ENCODE data around the gene TINAGL1. TPM values are rescaled to one million over a fixed set of nuclear protein-coding genes. Genes with fewer than 3 reads are reported as not detected.

TINAGL1 gene
- total and polyA plus RNA-seq, 2 donors (not counting 3 experiments of a cell fraction or from before 2014, with no cell fraction given), result 312 to 477 TPM

GRCh38 chr1:31551208-31551607, 25.1 kb upstream of the TINAGL1 start:
- Histone ChIP-seq H3K4me1 (ENCODE audit: control insufficient read depth, extremely low read depth, insufficient read depth, low read length) (peaks cover 13% of the 10 kb centered on the region), H3K36me3 (ENCODE audit: control insufficient read depth in 2 of 2, extremely low read depth in 1 of 2, insufficient read depth in 2 of 2, low read length in 2 of 2) (no peaks in the 10 kb centered on the region), H4K20me1 (replicated peaks; ENCODE audit: control insufficient read depth, extremely low read depth, insufficient read depth, low read length) (no peaks in the 10 kb centered on the region), H3K4me2 (ENCODE audit: insufficient read depth, low read length) (no peak overlapping the region), H3K27me3 (ENCODE audit: control insufficient read depth in 2 of 2, insufficient read depth in 2 of 2, low read length in 2 of 2) (no peaks in the 10 kb centered on the region), H3K9me3 (replicated peaks; ENCODE audit: control insufficient read depth, insufficient read depth, low read length) (no peaks in the 10 kb centered on the region), H3K9ac (replicated peaks; ENCODE audit: extremely low read depth, insufficient read depth, low read length) (no peak overlapping the region), H3K9me1 (replicated peaks; ENCODE audit: control insufficient read depth, extremely low read depth, insufficient read depth, low read length) (no peaks in the 10 kb centered on the region), H3K27ac (ENCODE audit: insufficient read depth, low read depth, low read length) (peak overlapping the region; percentile 48), H3K4me3 (replicated peaks in 1 of 3; ENCODE audit: insufficient read depth in 1 of 3, low read depth in 1 of 3, low read length in 3 of 3) (no peak overlapping the region), H3K79me2 (ENCODE audit: control insufficient read depth, insufficient read depth, low read length) (no peaks in the 10 kb centered on the region), H2AFZ (ENCODE audit: low read depth, low read length) (no peak overlapping the region)
- peak; percentile 68 for FAIRE-seq
- peak; percentile 39 for DNase-seq (ENCODE audit: low read depth, low spot score)
- no TSS peak for BruUV-seq (replicated peaks)
- ChIA-PET CTCF (interaction anchor here (1.3 kb wide), 1 partner anchor 157 kb away, joined by 4 read pairs; no protein-coding TSS in a partner anchor), POLR2A (interaction anchor here (0.5 kb wide), 1 partner anchor 948 kb away, joined by 10 read pairs; no protein-coding TSS in a partner anchor)
- intact Hi-C loops (cut with micrococcal nuclease), result no loop called here
- TF ChIP-seq POLR2A (IDR thresholded peaks at IDR 0.05; ENCODE audit: low read depth, low read length) (no peak), FOS (IDR thresholded peaks at IDR 0.05; ENCODE audit: borderline replicate concordance, insufficient read depth, low read length) (peak; percentile 25)
- dilution Hi-C loops (cut with MboI; ENCODE audit: extremely low pct_ligation_motif_present, low sequenced_read_pairs), result no loop called here

- H3K9me1 ChIP-seq (replicated peaks; ENCODE audit: control insufficient read depth, extremely low read depth, insufficient read depth, low read length), result no peaks in the 10 kb centered on the region
- no peak overlapping the region for H3K27ac ChIP-seq (ENCODE audit: insufficient read depth, low read depth, low read length)
- intact Hi-C loops (cut with micrococcal nuclease) (no loop called here), dilution Hi-C loops (cut with MboI; ENCODE audit: extremely low pct_ligation_motif_present, low sequenced_read_pairs) (no loop called here)
- H3K9ac ChIP-seq (replicated peaks; ENCODE audit: extremely low read depth, insufficient read depth, low read length), result no peak overlapping the region
- no peaks in the 10 kb centered on the region for H3K36me3 ChIP-seq (ENCODE audit: control insufficient read depth in 2 of 2, extremely low read depth in 1 of 2, insufficient read depth in 2 of 2, low read length in 2 of 2)
- H3K4me1 ChIP-seq (ENCODE audit: control insufficient read depth, extremely low read depth, insufficient read depth, low read length), result peaks cover 13% of the 10 kb centered on the region
- FAIRE-seq (no peak), DNase-seq (ENCODE audit: low read depth, low spot score) (no peak)
- H3K27me3 ChIP-seq (ENCODE audit: control insufficient read depth in 2 of 2, insufficient read depth in 2 of 2, low read length in 2 of 2), result no peaks in the 10 kb centered on the region
- H3K4me3 ChIP-seq (replicated peaks in 1 of 3; ENCODE audit: insufficient read depth in 1 of 3, low read depth in 1 of 3, low read length in 3 of 3), result no peak overlapping the region
- ChIA-PET POLR2A (no interaction called here), CTCF (interaction anchor here (0.6 to 0.7 kb wide), 2 partner anchors 11 to 697 kb away, joined by 3 read pairs; no protein-coding TSS in a partner anchor)
- no peak overlapping the region for H2AFZ ChIP-seq (ENCODE audit: low read depth, low read length)
- no peak for TF ChIP-seq GATA2 (IDR thresholded peaks at IDR 0.05; ENCODE audit: insufficient read depth, insufficient read length, low read depth, low read length)
- no peak for TF ChIP-seq MYC (IDR thresholded peaks at IDR 0.05; ENCODE audit: low read depth, low read length)
- TF ChIP-seq CTCF (IDR thresholded peaks at IDR 0.05; ENCODE audit: extremely low read depth in 1 of 2, insufficient read depth in 1 of 2, low read depth in 1 of 2, low read length in 2 of 2), result no peak
- TF ChIP-seq MAX (IDR thresholded peaks at IDR 0.05; ENCODE audit: insufficient read depth, insufficient read length), result no peak
- TF ChIP-seq FOS (IDR thresholded peaks at IDR 0.05; ENCODE audit: borderline replicate concordance, insufficient read depth, low read length), result no peak
- no peak for TF ChIP-seq JUN (IDR thresholded peaks at IDR 0.05; ENCODE audit: borderline replicate concordance, insufficient read depth, insufficient read length, low read depth)
- TF ChIP-seq POLR2AphosphoS5 (IDR thresholded peaks at IDR 0.05; ENCODE audit: insufficient read depth, low read depth, low read length), result no peak
- TF ChIP-seq POLR2A (IDR thresholded peaks at IDR 0.05; ENCODE audit: low read depth, low read length), result no peak
- no peak for TF ChIP-seq EZH2 (IDR thresholded peaks at IDR 0.05; ENCODE audit: borderline replicate concordance, low read depth, low read length, severe bottlenecking)
- no peaks in the 10 kb centered on the region for H3K79me2 ChIP-seq (ENCODE audit: control insufficient read depth, insufficient read depth, low read length)
- no peaks in the 10 kb centered on the region for H3K9me3 ChIP-seq (replicated peaks; ENCODE audit: control insufficient read depth, insufficient read depth, low read length)
- BruUV-seq (replicated peaks), result no TSS peak
- no peak overlapping the region for H3K4me2 ChIP-seq (ENCODE audit: insufficient read depth, low read length)
- H4K20me1 ChIP-seq (replicated peaks; ENCODE audit: control insufficient read depth, extremely low read depth, insufficient read depth, low read length), result no peaks in the 10 kb centered on the region
Observed at GRCh38 chr1:31552489-31552888, 23.8 kb upstream of the TINAGL1 start.

Data from endothelial cell of umbilical vein (primary cell).